Measurements from ENCODE around the gene RASA1. TPM values are rescaled to one million over a fixed set of nuclear protein-coding genes. Genes with fewer than 3 reads are reported as not detected.

RASA1 gene
- total RNA-seq, 1 experiment from 2014 or later: 29.0 TPM

GRCh38 chr5:87403409-87403808, 135.7 kb downstream of the RASA1 start:
- POLR2A ChIA-PET: no interaction called here
- intact Hi-C loops (cut with micrococcal nuclease; ENCODE audit: unreplicated experiment) (no loop called here), in situ Hi-C loops (cut with HindIII; ENCODE audit: low pct_unique_long_range_greater_than_20kb, low sequenced_read_pairs) (no loop called here)
- no peaks in the 10 kb centered on the region for H3K4me1 ChIP-seq (ENCODE audit: control insufficient read depth, insufficient read depth, low read length)
- H3K9me3 ChIP-seq (ENCODE audit: control insufficient read depth, insufficient read depth, low read depth, low read length): no peaks in the 10 kb centered on the region
- BruUV-seq (replicated peaks): no TSS peak
- CTCF ChIA-PET: no interaction called here
- H3K27me3 ChIP-seq (ENCODE audit: control insufficient read depth, insufficient read depth, low read length): no peaks in the 10 kb centered on the region
- peaks cover 68% of the 10 kb centered on the region for H3K36me3 ChIP-seq (ENCODE audit: control insufficient read depth, insufficient read depth, low read length)
- DNase-seq (ENCODE audit: low read depth, low spot score): no peak
- no peak for ATAC-seq
- TF ChIP-seq SIN3A (IDR thresholded peaks at IDR 0.05; ENCODE audit: borderline replicate concordance, insufficient read depth, low read depth, low read length) (no peak), REST (IDR thresholded peaks at IDR 0.05; ENCODE audit: insufficient read depth in 1 of 2, low read depth in 2 of 2, low read length in 1 of 2) (no peak), TCF7L2 (IDR thresholded peaks at IDR 0.05; ENCODE audit: low read depth, low read length) (no peak), POLR2AphosphoS5 (IDR thresholded peaks at IDR 0.05; ENCODE audit: low read depth, low read length) (no peak)
- TF ChIP-seq, protein P1, sequence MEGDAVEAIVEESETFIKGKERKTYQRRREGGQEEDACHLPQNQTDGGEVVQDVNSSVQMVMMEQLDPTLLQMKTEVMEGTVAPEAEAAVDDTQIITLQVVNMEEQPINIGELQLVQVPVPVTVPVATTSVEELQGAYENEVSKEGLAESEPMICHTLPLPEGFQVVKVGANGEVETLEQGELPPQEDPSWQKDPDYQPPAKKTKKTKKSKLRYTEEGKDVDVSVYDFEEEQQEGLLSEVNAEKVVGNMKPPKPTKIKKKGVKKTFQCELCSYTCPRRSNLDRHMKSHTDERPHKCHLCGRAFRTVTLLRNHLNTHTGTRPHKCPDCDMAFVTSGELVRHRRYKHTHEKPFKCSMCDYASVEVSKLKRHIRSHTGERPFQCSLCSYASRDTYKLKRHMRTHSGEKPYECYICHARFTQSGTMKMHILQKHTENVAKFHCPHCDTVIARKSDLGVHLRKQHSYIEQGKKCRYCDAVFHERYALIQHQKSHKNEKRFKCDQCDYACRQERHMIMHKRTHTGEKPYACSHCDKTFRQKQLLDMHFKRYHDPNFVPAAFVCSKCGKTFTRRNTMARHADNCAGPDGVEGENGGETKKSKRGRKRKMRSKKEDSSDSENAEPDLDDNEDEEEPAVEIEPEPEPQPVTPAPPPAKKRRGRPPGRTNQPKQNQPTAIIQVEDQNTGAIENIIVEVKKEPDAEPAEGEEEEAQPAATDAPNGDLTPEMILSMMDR (IDR thresholded peaks at IDR 0.05): no peak
- H3K4me3 ChIP-seq (ENCODE audit: low read depth in 2 of 2, low read length in 2 of 2): no peak overlapping the region
- H3K27ac ChIP-seq (ENCODE audit: low read length): no peak overlapping the region

- intact Hi-C loops (cut with micrococcal nuclease; ENCODE audit: unreplicated experiment) (no loop called here), in situ Hi-C loops (cut with HindIII; ENCODE audit: low pct_unique_long_range_greater_than_20kb, low sequenced_read_pairs) (no loop called here)
- peaks cover 72% of the 10 kb centered on the region for H3K36me3 ChIP-seq (ENCODE audit: control insufficient read depth, insufficient read depth, low read length)
- CTCF ChIA-PET: no interaction called here
- H3K4me1 ChIP-seq (ENCODE audit: control insufficient read depth, insufficient read depth, low read length): no peaks in the 10 kb centered on the region
- H3K4me3 ChIP-seq (ENCODE audit: low read depth in 2 of 2, low read length in 2 of 2): no peak overlapping the region
- BruUV-seq (replicated peaks): no TSS peak
- ATAC-seq: no peak
- H3K27ac ChIP-seq (ENCODE audit: low read length): no peak overlapping the region
- DNase-seq (ENCODE audit: low read depth, low spot score): no peak
- TF ChIP-seq REST (IDR thresholded peaks at IDR 0.05; ENCODE audit: insufficient read depth in 1 of 2, low read depth in 2 of 2, low read length in 1 of 2): no peak
- TF ChIP-seq POLR2AphosphoS5 (IDR thresholded peaks at IDR 0.05; ENCODE audit: low read depth, low read length): no peak
- TF ChIP-seq SIN3A (IDR thresholded peaks at IDR 0.05; ENCODE audit: borderline replicate concordance, insufficient read depth, low read depth, low read length): no peak
- no peak for TF ChIP-seq TCF7L2 (IDR thresholded peaks at IDR 0.05; ENCODE audit: low read depth, low read length)
- TF ChIP-seq, protein P1 (IDR thresholded peaks at IDR 0.05): no peak
- H3K27me3 ChIP-seq (ENCODE audit: control insufficient read depth, insufficient read depth, low read length): no peaks in the 10 kb centered on the region
- POLR2A ChIA-PET: no interaction called here
- H3K9me3 ChIP-seq (ENCODE audit: control insufficient read depth, insufficient read depth, low read depth, low read length): no peaks in the 10 kb centered on the region
Measured at GRCh38 chr5:87403899-87404298, 136.2 kb downstream of the RASA1 start.
